IMR-90 (cell line): ENCODE data around the gene RPS15. TPM values are rescaled to one million over a fixed set of nuclear protein-coding genes. Genes with fewer than 3 reads are reported as not detected.

Experiments
- ATAC-seq: fragments of 200-7000 bp; cut with Tn5 transposase; 2 replicates; pipeline ENCODE4 v1.9.1; 2020; ENCODE audit warnings: low read depth, mild to moderate bottlenecking, moderate library complexity
- BruUV-seq: library from RNA; stranded (reverse); fragments of 400-500 nt; replicated peaks from 2 replicates; lab custom pipeline; 2021; lab: Mats Ljungman, UMichigan
- CTCF ChIA-PET: fragments of 300-600 bp; formaldehyde crosslinking; extraction: SDS; loops from one replicate; lab custom pipeline; 2021; ENCODE audit warnings: antibody characterized with exemption; lab: Yijun Ruan, JAX
- POLR2A ChIA-PET: fragments of 300-600 bp; sonication (Branson Sonifier 250); formaldehyde crosslinking; loops from one replicate; lab custom pipeline; 2022; ENCODE audit warnings: antibody characterized with exemption; ENCODE audit not compliant: unreplicated experiment; lab: Charles Lee
- DNase-seq: peaks from one replicate; pipeline ENCODE4 v3.0.0; 2013
- H2AFZ ChIP-seq: replicated peaks from 2 replicates; pipeline ENCODE3; 2013; ENCODE audit warnings: low read length, mild to moderate bottlenecking; ENCODE audit not compliant: poor library complexity
- H2AK5ac ChIP-seq: 2 replicates; pipeline ENCODE4 v1.6.1; 2013; ENCODE audit warnings: low read depth, low read length, inconsistent platforms
- H2AK9ac ChIP-seq: replicated peaks from 2 replicates; pipeline ENCODE3; 2013; ENCODE audit warnings: mild to moderate bottlenecking, low read depth, low read length, moderate library complexity; ENCODE audit not compliant: poor library complexity
- H2BK120ac ChIP-seq: 2 replicates; pipeline ENCODE4 v1.6.1; 2013; ENCODE audit warnings: low read depth, low read length, inconsistent platforms
- H2BK15ac ChIP-seq: 3 replicates; pipeline ENCODE4 v1.6.1; 2013; ENCODE audit warnings: low read depth, low read length, inconsistent platforms
- H2BK20ac ChIP-seq: 2 replicates; pipeline ENCODE4 v1.6.1; 2013; ENCODE audit warnings: low read depth, mild to moderate bottlenecking, inconsistent platforms, low read length, moderate library complexity
- H2BK5ac ChIP-seq: 2 replicates; pipeline ENCODE4 v1.6.1; 2013; ENCODE audit warnings: mild to moderate bottlenecking, low read depth, low read length, inconsistent platforms; ENCODE audit not compliant: poor library complexity, severe bottlenecking
- H3K14ac ChIP-seq: replicated peaks from 2 replicates; pipeline ENCODE4 v1.6.1; 2013; ENCODE audit warnings: low read depth, low read length, inconsistent platforms
- H3K18ac ChIP-seq: 2 replicates; pipeline ENCODE4 v1.6.1; 2013; ENCODE audit warnings: low read depth, low read length, control low read depth
- H3K23ac ChIP-seq: 2 replicates; pipeline ENCODE4 v1.6.1; 2013; ENCODE audit warnings: low read depth, low read length, inconsistent platforms
- H3K27ac ChIP-seq: 2 replicates; pipeline ENCODE4 v1.5.1; 2013; ENCODE audit warnings: mild to moderate bottlenecking, control low read depth, low read length; ENCODE audit not compliant: insufficient read depth
- H3K27me3 ChIP-seq: 2 replicates; pipeline ENCODE4 v1.6.1; 2013; ENCODE audit warnings: low read length; ENCODE audit not compliant: control insufficient read depth, insufficient read depth
- H3K36me3 ChIP-seq: 2 replicates; pipeline ENCODE4 v1.6.1; 2013; ENCODE audit warnings: low read length, mixed read lengths; ENCODE audit not compliant: control insufficient read depth, insufficient read depth
- H3K4ac ChIP-seq: 2 replicates; pipeline ENCODE4 v1.6.1; 2013; ENCODE audit warnings: low read depth, low read length, inconsistent platforms
- H3K4me1 ChIP-seq: 2 replicates; pipeline ENCODE4 v1.6.1; 2013; ENCODE audit warnings: low read length, mixed read lengths; ENCODE audit not compliant: control insufficient read depth, insufficient read depth
- H3K4me2 ChIP-seq: 2 replicates; pipeline ENCODE4 v1.6.1; 2013; ENCODE audit warnings: low read depth, mild to moderate bottlenecking, control low read depth, low read length, moderate library complexity
- H3K4me3 ChIP-seq: 2 replicates; pipeline ENCODE4 v1.5.1; 2013; ENCODE audit warnings: low read depth, mild to moderate bottlenecking, control low read depth, low read length, moderate library complexity; ENCODE audit not compliant: insufficient read depth
- H3K56ac ChIP-seq: 2 replicates; pipeline ENCODE4 v1.6.1; 2013; ENCODE audit warnings: low read length, inconsistent platforms; ENCODE audit not compliant: insufficient read depth; ENCODE audit errors: extremely low read depth
- H3K79me1 ChIP-seq, 2 experiments: 2 replicates each; pipeline ENCODE4 v1.6.1; 2013; ENCODE audit warnings: low read length in 2 of 2, inconsistent platforms in 1 of 2, low read depth in 1 of 2
- H3K9ac ChIP-seq: 2 replicates; pipeline ENCODE4 v1.6.1; 2013; ENCODE audit warnings: low read depth, low read length, control low read depth
- H3K9me1 ChIP-seq: 2 replicates; pipeline ENCODE4 v1.6.1; 2013; ENCODE audit warnings: low read length, inconsistent platforms; ENCODE audit not compliant: insufficient read depth
- H3K9me3 ChIP-seq: 2 replicates; pipeline ENCODE4 v1.6.1; 2013; ENCODE audit warnings: low read length; ENCODE audit not compliant: control insufficient read depth, insufficient read depth
- H4K20me1 ChIP-seq: 2 replicates; pipeline ENCODE4 v1.6.1; 2013; ENCODE audit warnings: low read length, inconsistent platforms; ENCODE audit not compliant: insufficient read depth
- H4K5ac ChIP-seq: 2 replicates; pipeline ENCODE4 v1.6.1; 2013; ENCODE audit warnings: mild to moderate bottlenecking, low read depth, low read length, control low read depth
- H4K8ac ChIP-seq, 2 experiments: 2 replicates each; pipeline ENCODE4 v1.6.1; 2013; ENCODE audit warnings: low read depth in 2 of 2, low read length in 2 of 2, control low read depth in 1 of 2, inconsistent platforms in 1 of 2
- H4K91ac ChIP-seq: 2 replicates; pipeline ENCODE4 v1.6.1; 2013; ENCODE audit warnings: low read depth, low read length, inconsistent platforms; ENCODE audit not compliant: insufficient read depth
- CEBPB ChIP-seq: IDR thresholded peaks from 2 replicates; pipeline ENCODE4 v1.6.1; 2012; ENCODE audit warnings: low read depth, low read length, improper control_type of control experiment
- MAZ ChIP-seq: IDR thresholded peaks from 2 replicates; pipeline ENCODE4 v1.6.1; 2012; ENCODE audit warnings: low read depth, mild to moderate bottlenecking, low read length, improper control_type of control experiment, moderate library complexity, borderline replicate concordance
- POLR2A ChIP-seq: IDR thresholded peaks from 2 replicates; pipeline ENCODE4 v1.6.1; 2012; ENCODE audit warnings: mild to moderate bottlenecking, low read depth, low read length
- RFX5 ChIP-seq: IDR thresholded peaks from 2 replicates; pipeline ENCODE4 v1.8.0; 2012; ENCODE audit warnings: low read depth, mild to moderate bottlenecking, low read length, moderate library complexity
- WGBS, 2 experiments: methylation state at CpG; one replicate each; pipeline versions ENCODE4 v1.1.5 to v1.1.7; 2013; ENCODE audit warnings: missing lambda C conversion rate in 2 of 2; ENCODE audit not compliant: insufficient read length in 1 of 2; ENCODE audit errors: extremely low coverage in 2 of 2; 5-methylcytosine and 5-hydroxymethylcytosine counted together
- dilution Hi-C: fragments of 300-500 bp; cut with HindIII; formaldehyde crosslinking; loops from one replicate; pipeline ENCODE4 v1.14.3; 2018; ENCODE audit warnings: low sequenced_read_pairs; ENCODE audit not compliant: unreplicated experiment
- in situ Hi-C: fragments of 300-500 bp; cut with MboI; formaldehyde crosslinking; loops from 3 replicates; pipeline ENCODE4 v1.14.3; 2019; ENCODE audit warnings: low sequenced_read_pairs, inconsistent platforms, mixed read lengths
- intact Hi-C: fragments of 100-400 bp; cut with micrococcal nuclease; formaldehyde crosslinking; loops from 2 replicates; pipeline ENCODE4 v1.10.0; 2022
- polyA plus RNA-seq, 3 experiments: library from polyadenylated mRNA; depleted of rRNA; stranded (reverse); fragments of >200 nt; gene quantifications; 2 replicates each; pipeline ENCODE4 v1.2.3, GENCODE V29; 2012; ENCODE audit warnings: low replicate concordance in 1 of 3
- total RNA-seq: library from RNA; depleted of rRNA; stranded (reverse); fragments of >200 nt; gene quantifications from 2 replicates; pipeline ENCODE4 v1.2.3, GENCODE V29; 2012

RPS15 gene
- total and polyA plus RNA-seq, 2 of the 4 experiments (the other 2 are of a cell fraction), result 1,179 to 1,855 TPM

DNA sequence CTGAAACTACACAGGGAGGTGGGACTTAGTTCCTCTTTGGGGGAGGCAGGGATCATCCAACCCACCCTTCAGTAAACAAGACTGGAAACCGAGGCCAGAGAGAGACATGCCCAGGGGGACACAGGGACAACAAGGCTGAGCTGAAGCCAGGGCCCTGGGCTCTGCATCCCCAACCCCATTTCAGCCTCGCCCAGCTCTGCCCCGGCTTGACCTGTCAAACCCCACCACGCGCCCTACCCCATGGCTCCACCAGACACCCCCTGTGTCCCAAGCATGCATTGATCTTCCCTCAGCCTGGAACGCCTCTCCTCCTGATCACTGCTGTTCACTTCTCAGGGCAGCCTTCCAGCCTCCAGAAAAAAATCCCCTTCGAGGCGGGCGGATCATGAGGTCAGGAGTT lies 9.7 kb downstream of the RPS15 start:
- Histone ChIP-seq H3K4me2 (no peak overlapping the region), H3K36me3 (no peaks in the 10 kb centered on the region), H4K91ac (no peak overlapping the region), H2AK5ac (no peak overlapping the region), H3K14ac (no peak overlapping the region), H3K9ac (no peak overlapping the region), H4K5ac (no peak overlapping the region), H3K4ac (no peak overlapping the region), H3K9me3 (no peaks in the 10 kb centered on the region), H3K79me1 (peaks cover 0 to 5% of the 10 kb centered on the region in 2 experiments; a peak in 1 of 4 replicates), H2BK5ac (no peak overlapping the region), H2BK15ac (no peak overlapping the region), H2BK120ac (no peak overlapping the region), H4K20me1 (peaks cover 49% of the 10 kb centered on the region), H3K56ac (no peak overlapping the region), H3K4me3 (no peak overlapping the region), H3K4me1 (peaks cover 5% of the 10 kb centered on the region; the same call in 1 of the 2 replicates), H2BK20ac (no peak overlapping the region), H3K27ac (no peak overlapping the region), H4K8ac (no peak overlapping the region), H3K27me3 (peaks cover 59% of the 10 kb centered on the region), H3K18ac (no peak overlapping the region), H2AK9ac (no peak overlapping the region), H3K9me1 (no peaks in the 10 kb centered on the region), H2AFZ (no peak overlapping the region), H3K23ac (no peak overlapping the region)
- DNase-seq (no peak), ATAC-seq (no peak)
- dilution Hi-C loops, result no loop called here
- intact Hi-C loops, result no loop called here
- WGBS, 2 experiments, result 100% methylated on average over 3 of the region's 9 CpGs; no CpG with 5 or more reads in 1 of the 2 experiments
- TF ChIP-seq MAZ (no peak), CEBPB (no peak), RFX5 (no peak), POLR2A (no peak)
- in situ Hi-C loops, result no loop called here
- ChIA-PET CTCF (no interaction called here), POLR2A (no interaction called here)
- BruUV-seq, result no TSS peak
